Measurements from ENCODE around the gene KRTAP2-4.
"Not testable (repeated sequence)": the region's sequence is repeated elsewhere in the genome, so short reads cannot be mapped to it uniquely, and the experiment has no call there.

KRTAP2-4 gene

GRCh38 chr17:41065016-41065689 lies 526 bp downstream of the KRTAP2-4 start:
- not testable (repeated sequence) for H3K27me3 ChIP-seq (ENCODE audit: insufficient read depth, low read length); H3K27ac ChIP-seq (ENCODE audit: low read length); H3K9ac ChIP-seq (ENCODE audit: low read depth, low read length); H3K4me1 ChIP-seq (ENCODE audit: insufficient read depth, low read length); H3K36me3 ChIP-seq (ENCODE audit: insufficient read depth, low read depth, low read length); H3K9me3 ChIP-seq (ENCODE audit: insufficient read depth, low read depth, low read length); H3K4me3 ChIP-seq (ENCODE audit: low read length)

GRCh38 chr17:41064301-41064700 lies 1.4 kb downstream of the KRTAP2-4 start:
- Histone ChIP-seq H3K9ac (ENCODE audit: low read depth, low read length) (no peak overlapping the region), H3K4me1 (ENCODE audit: insufficient read depth, low read length) (no peaks in the 10 kb centered on the region), H3K27ac (ENCODE audit: low read length) (no peak overlapping the region), H3K9me3 (ENCODE audit: insufficient read depth, low read depth, low read length) (no peaks in the 10 kb centered on the region), H3K27me3 (ENCODE audit: insufficient read depth, low read length) (no peaks in the 10 kb centered on the region), H3K4me3 (ENCODE audit: low read length) (no peak overlapping the region), H3K36me3 (ENCODE audit: insufficient read depth, low read depth, low read length) (no peaks in the 10 kb centered on the region)

GRCh38 chr17:41063449-41063848 lies 2.2 kb downstream of the KRTAP2-4 start:
- Histone ChIP-seq H3K4me1 (ENCODE audit: insufficient read depth, low read length) (no peaks in the 10 kb centered on the region), H3K27ac (ENCODE audit: low read length) (no peak overlapping the region), H3K9me3 (ENCODE audit: insufficient read depth, low read depth, low read length) (no peaks in the 10 kb centered on the region), H3K27me3 (ENCODE audit: insufficient read depth, low read length) (no peaks in the 10 kb centered on the region), H3K4me3 (ENCODE audit: low read length) (no peak overlapping the region), H3K9ac (ENCODE audit: low read depth, low read length) (no peak overlapping the region), H3K36me3 (ENCODE audit: insufficient read depth, low read depth, low read length) (no peaks in the 10 kb centered on the region)

- no peaks in the 10 kb centered on the region for H3K27me3 ChIP-seq (ENCODE audit: insufficient read depth, low read length)
- H3K4me3 ChIP-seq (ENCODE audit: low read length) = no peak overlapping the region
- no peak overlapping the region for H3K9ac ChIP-seq (ENCODE audit: low read depth, low read length)
- H3K9me3 ChIP-seq (ENCODE audit: insufficient read depth, low read depth, low read length) = no peaks in the 10 kb centered on the region
- no peak overlapping the region for H3K27ac ChIP-seq (ENCODE audit: low read length)
- H3K4me1 ChIP-seq (ENCODE audit: insufficient read depth, low read length) = no peaks in the 10 kb centered on the region
- H3K36me3 ChIP-seq (ENCODE audit: insufficient read depth, low read depth, low read length) = no peaks in the 10 kb centered on the region
These were observed 3.7 kb downstream of the KRTAP2-4 start for GRCh38 chr17:41061964-41062363.

- no peaks in the 10 kb centered on the region for H3K36me3 ChIP-seq (ENCODE audit: insufficient read depth, low read depth, low read length)
- H3K27ac ChIP-seq (ENCODE audit: low read length) = no peak within 1 kb of the TSS
- no peaks in the 10 kb centered on the region for H3K9me3 ChIP-seq (ENCODE audit: insufficient read depth, low read depth, low read length)
- H3K27me3 ChIP-seq (ENCODE audit: insufficient read depth, low read length) = no peaks in the 10 kb centered on the region
- H3K4me1 ChIP-seq (ENCODE audit: insufficient read depth, low read length) = no peaks in the 10 kb centered on the region
- H3K9ac ChIP-seq (ENCODE audit: low read depth, low read length) = no peak within 1 kb of the TSS
- H3K4me3 ChIP-seq (ENCODE audit: low read length) = no peak within 1 kb of the TSS
These were observed 5.6 kb downstream of the KRTAP2-4 start, which contains the start of gene KRTAP2-3 for GRCh38 chr17:41060052-41060604. TSS of gene KRTAP2-3 (minus strand) at chr17:41060114. CDS start at chr17:41060050, 64 bp downstream.

GRCh38 chr17:41059276-41060051 lies 6.2 kb downstream of the KRTAP2-4 start:
- not testable (repeated sequence) for H3K36me3 ChIP-seq (ENCODE audit: insufficient read depth, low read depth, low read length); H3K4me3 ChIP-seq (ENCODE audit: low read length); H3K9ac ChIP-seq (ENCODE audit: low read depth, low read length); H3K27me3 ChIP-seq (ENCODE audit: insufficient read depth, low read length); H3K27ac ChIP-seq (ENCODE audit: low read length); H3K4me1 ChIP-seq (ENCODE audit: insufficient read depth, low read length); H3K9me3 ChIP-seq (ENCODE audit: insufficient read depth, low read depth, low read length)

GRCh38 chr17:41058741-41059140 lies 6.9 kb downstream of the KRTAP2-4 start:
- Histone ChIP-seq H3K27ac (ENCODE audit: low read length) (no peak overlapping the region), H3K9me3 (ENCODE audit: insufficient read depth, low read depth, low read length) (no peaks in the 10 kb centered on the region), H3K4me1 (ENCODE audit: insufficient read depth, low read length) (no peaks in the 10 kb centered on the region), H3K27me3 (ENCODE audit: insufficient read depth, low read length) (no peaks in the 10 kb centered on the region), H3K4me3 (ENCODE audit: low read length) (no peak overlapping the region), H3K9ac (ENCODE audit: low read depth, low read length) (no peak overlapping the region), H3K36me3 (ENCODE audit: insufficient read depth, low read depth, low read length) (no peaks in the 10 kb centered on the region)

- Histone ChIP-seq H3K27me3 (ENCODE audit: insufficient read depth, low read length) (no peaks in the 10 kb centered on the region), H3K27ac (ENCODE audit: low read length) (no peak overlapping the region), H3K9ac (ENCODE audit: low read depth, low read length) (no peak overlapping the region), H3K36me3 (ENCODE audit: insufficient read depth, low read depth, low read length) (no peaks in the 10 kb centered on the region), H3K4me1 (ENCODE audit: insufficient read depth, low read length) (no peaks in the 10 kb centered on the region), H3K9me3 (ENCODE audit: insufficient read depth, low read depth, low read length) (no peaks in the 10 kb centered on the region), H3K4me3 (ENCODE audit: low read length) (no peak overlapping the region)
These were observed 8.1 kb downstream of the KRTAP2-4 start for GRCh38 chr17:41057547-41057946.

GRCh38 chr17:41055130-41055529 lies 10.5 kb downstream of the KRTAP2-4 start, which contains the start of gene KRTAP2-2:
TSS of gene KRTAP2-2 (minus strand) at chr17:41055230. CDS start at chr17:41055211, 19 bp downstream.
- not testable (repeated sequence) for H3K9me3 ChIP-seq (ENCODE audit: insufficient read depth, low read depth, low read length); H3K4me3 ChIP-seq (ENCODE audit: low read length)

GRCh38 chr17:41054556-41054955 lies 11.1 kb downstream of the KRTAP2-4 start:
- H3K4me1 ChIP-seq (ENCODE audit: insufficient read depth, low read length); H3K27ac ChIP-seq (ENCODE audit: low read length); H3K9ac ChIP-seq (ENCODE audit: low read depth, low read length); H3K9me3 ChIP-seq (ENCODE audit: insufficient read depth, low read depth, low read length); H3K4me3 ChIP-seq (ENCODE audit: low read length); H3K36me3 ChIP-seq (ENCODE audit: insufficient read depth, low read depth, low read length); H3K27me3 ChIP-seq (ENCODE audit: insufficient read depth, low read length): not testable (repeated sequence)

More at GRCh38 chr17:41055130-41055529, 10.5 kb downstream of the KRTAP2-4 start, which contains the start of gene KRTAP2-2:
- not testable (repeated sequence) for H3K27me3 ChIP-seq (ENCODE audit: insufficient read depth, low read length); H3K36me3 ChIP-seq (ENCODE audit: insufficient read depth, low read depth, low read length); H3K9ac ChIP-seq (ENCODE audit: low read depth, low read length); H3K27ac ChIP-seq (ENCODE audit: low read length); H3K4me1 ChIP-seq (ENCODE audit: insufficient read depth, low read length)

GRCh38 chr17:41054025-41054424 lies 11.7 kb downstream of the KRTAP2-4 start:
- no peak overlapping the region for H3K27ac ChIP-seq (ENCODE audit: low read length)
- H3K4me1 ChIP-seq (ENCODE audit: insufficient read depth, low read length) = no peaks in the 10 kb centered on the region
- H3K36me3 ChIP-seq (ENCODE audit: insufficient read depth, low read depth, low read length) = no peaks in the 10 kb centered on the region
- H3K4me3 ChIP-seq (ENCODE audit: low read length) = no peak overlapping the region
- H3K9me3 ChIP-seq (ENCODE audit: insufficient read depth, low read depth, low read length) = no peaks in the 10 kb centered on the region
- H3K27me3 ChIP-seq (ENCODE audit: insufficient read depth, low read length) = no peaks in the 10 kb centered on the region
- H3K9ac ChIP-seq (ENCODE audit: low read depth, low read length) = no peak overlapping the region

GRCh38 chr17:41052566-41052965 lies 13.1 kb downstream of the KRTAP2-4 start:
- H3K9ac ChIP-seq (ENCODE audit: low read depth, low read length) = no peak overlapping the region
- H3K27ac ChIP-seq (ENCODE audit: low read length) = no peak overlapping the region
- H3K36me3 ChIP-seq (ENCODE audit: insufficient read depth, low read depth, low read length) = no peaks in the 10 kb centered on the region
- no peaks in the 10 kb centered on the region; the same call in 1 of the 2 replicates for H3K4me1 ChIP-seq (ENCODE audit: insufficient read depth, low read length)
- no peaks in the 10 kb centered on the region for H3K27me3 ChIP-seq (ENCODE audit: insufficient read depth, low read length)
- no peak overlapping the region for H3K4me3 ChIP-seq (ENCODE audit: low read length)
- no peaks in the 10 kb centered on the region for H3K9me3 ChIP-seq (ENCODE audit: insufficient read depth, low read depth, low read length)

Data from iPS-20b (cell line).